HUES6 (cell line): ENCODE data around the gene KIF5A.
"Not testable (repeated sequence)": the region's sequence is repeated elsewhere in the genome, so short reads cannot be mapped to it uniquely, and the experiment has no call there.

ENCODE experiments used
- H3K27ac ChIP-seq: 2 replicates; pipeline ENCODE4 v1.7.0; 2013; ENCODE audit warnings: low read depth, mild to moderate bottlenecking, low read length, inconsistent platforms
- H3K27me3 ChIP-seq: 2 replicates; pipeline ENCODE4 v1.6.1; 2013; ENCODE audit warnings: low read length; ENCODE audit not compliant: control insufficient read depth, insufficient read depth
- H3K36me3 ChIP-seq: 2 replicates; pipeline ENCODE4 v1.6.1; 2013; ENCODE audit warnings: low read length; ENCODE audit not compliant: control insufficient read depth, insufficient read depth
- H3K4me1 ChIP-seq: 2 replicates; pipeline ENCODE4 v1.6.1; 2013; ENCODE audit warnings: low read length; ENCODE audit not compliant: control insufficient read depth, insufficient read depth
- H3K4me3 ChIP-seq: 2 replicates; pipeline ENCODE4 v1.5.1; 2013; ENCODE audit warnings: low read depth, low read length
- H3K9ac ChIP-seq: one replicate; pipeline ENCODE4 v1.6.1; 2013; ENCODE audit warnings: mild to moderate bottlenecking, low read length
- H3K9me3 ChIP-seq: 2 replicates; pipeline ENCODE4 v1.6.1; 2013; ENCODE audit warnings: low read depth, low read length; ENCODE audit not compliant: control insufficient read depth, insufficient read depth

KIF5A gene

DNA sequence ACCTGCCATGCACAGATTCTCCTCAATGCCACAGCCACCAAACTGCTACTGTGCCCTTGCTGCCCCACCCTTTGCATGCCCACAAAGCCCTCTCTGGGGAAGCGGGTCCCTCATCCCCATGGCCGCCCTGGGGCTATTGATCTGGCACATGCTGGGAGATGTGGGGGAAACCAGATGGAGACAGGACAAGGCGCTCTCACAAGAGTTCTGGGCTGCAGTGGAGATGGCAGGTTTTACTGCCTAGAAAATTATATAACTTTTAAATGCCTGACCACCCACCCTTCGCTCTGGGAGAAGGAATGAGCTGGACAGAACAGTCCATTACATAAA lies 30.6 kb downstream of the KIF5A start:
- Histone ChIP-seq H3K4me1 (no peaks in the 10 kb centered on the region; the same call in 1 of the 2 replicates), H3K9ac (no peak overlapping the region), H3K9me3 (no peaks in the 10 kb centered on the region), H3K4me3 (no peak overlapping the region), H3K27ac (no peak overlapping the region), H3K27me3 (peaks cover 6% of the 10 kb centered on the region; the same call in 1 of the 2 replicates), H3K36me3 (peaks cover 46% of the 10 kb centered on the region)

DNA sequence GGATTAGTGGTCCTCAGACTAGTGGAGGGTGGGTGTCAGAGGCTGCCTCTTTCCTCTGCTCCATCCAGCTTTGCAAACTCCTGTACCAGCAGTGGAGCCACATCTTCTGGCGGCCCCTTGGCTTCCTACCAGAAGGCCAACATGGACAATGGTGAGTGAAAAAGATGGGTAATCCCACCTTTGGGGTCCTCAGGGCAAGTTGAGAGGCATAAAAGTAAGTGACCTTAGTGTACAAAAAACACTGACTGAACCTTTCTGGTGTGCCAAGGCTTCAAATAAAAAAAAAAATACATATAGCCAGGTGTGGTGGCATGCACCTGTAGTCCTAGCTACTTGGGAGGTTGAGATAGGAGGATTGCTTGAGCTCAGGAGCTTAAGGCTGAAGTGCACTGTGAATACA lies 32.0 kb downstream of the KIF5A start:
- Histone ChIP-seq H3K36me3 (peaks cover 33% of the 10 kb centered on the region), H3K4me3 (no peak overlapping the region), H3K27me3 (peaks cover 6% of the 10 kb centered on the region; the same call in 1 of the 2 replicates), H3K9ac (no peak overlapping the region), H3K4me1 (no peaks in the 10 kb centered on the region; the same call in 1 of the 2 replicates), H3K9me3 (no peaks in the 10 kb centered on the region), H3K27ac (no peak overlapping the region)

DNA sequence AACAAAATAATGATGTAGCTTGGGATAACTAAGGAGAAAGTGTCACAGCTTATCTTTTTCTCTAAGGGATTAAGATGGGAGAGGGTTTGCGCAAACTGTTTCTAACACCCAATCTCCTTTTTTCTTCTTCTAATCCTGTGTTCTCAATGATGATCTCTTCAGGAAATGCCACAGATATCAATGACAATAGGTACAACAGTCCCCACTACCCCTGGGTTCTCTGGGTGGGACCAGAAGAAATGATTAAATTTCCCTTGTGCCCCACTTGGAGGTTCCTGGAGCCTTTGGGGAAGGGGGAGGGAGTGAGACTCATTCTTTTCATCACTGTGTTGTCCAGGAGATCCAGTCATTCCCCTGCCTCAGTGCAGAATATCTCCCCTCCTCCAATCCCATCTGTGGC lies 32.6 kb downstream of the KIF5A start:
- H3K4me3 ChIP-seq, result no peak overlapping the region
- H3K27ac ChIP-seq, result no peak overlapping the region
- peaks cover 6% of the 10 kb centered on the region; the same call in 1 of the 2 replicates for H3K27me3 ChIP-seq
- no peaks in the 10 kb centered on the region; the same call in 1 of the 2 replicates for H3K4me1 ChIP-seq
- H3K9me3 ChIP-seq, result no peaks in the 10 kb centered on the region
- H3K9ac ChIP-seq, result no peak overlapping the region
- peaks cover 30% of the 10 kb centered on the region for H3K36me3 ChIP-seq

DNA sequence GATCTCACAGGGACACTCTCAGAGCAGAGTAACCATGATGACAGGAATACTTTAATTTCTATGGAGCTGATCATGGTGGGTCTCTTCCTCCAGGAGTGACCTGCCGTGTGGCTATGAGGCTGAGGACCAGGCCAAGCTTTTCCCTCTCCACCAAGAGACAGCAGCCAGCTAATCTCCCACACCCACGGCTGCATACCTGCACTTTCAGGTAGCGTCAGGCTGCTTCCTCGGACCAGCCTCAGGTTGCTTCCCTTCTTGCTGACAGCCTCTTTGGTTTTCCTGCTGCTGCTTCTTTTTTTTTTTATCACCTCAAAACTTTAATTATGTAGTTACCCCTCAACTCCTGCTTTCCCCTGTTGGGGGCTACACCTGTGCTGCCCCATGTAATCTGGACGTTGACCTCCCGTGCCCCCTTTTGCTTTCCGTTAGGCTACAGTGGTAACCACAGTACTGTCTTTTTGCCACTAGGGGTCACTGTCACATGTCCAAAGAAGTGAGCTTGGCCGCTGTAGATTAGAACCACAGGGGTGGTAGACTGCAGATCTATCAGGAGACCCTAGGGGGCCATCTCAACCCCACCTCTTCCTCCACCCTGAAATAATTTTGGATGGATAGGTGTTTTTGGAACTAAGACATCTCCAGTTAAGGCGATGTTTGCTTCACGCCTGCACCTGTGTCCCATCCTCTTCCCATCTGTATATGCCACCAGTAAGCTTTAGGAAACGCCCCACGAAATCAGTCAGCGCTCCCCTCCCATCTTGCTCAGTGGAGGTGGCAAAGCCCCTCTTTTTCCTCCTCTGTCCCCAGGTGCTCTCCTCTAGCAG lies 33.4 kb downstream of the KIF5A start:
- H3K27me3 ChIP-seq, result peaks cover 14% of the 10 kb centered on the region; the same call in 1 of the 2 replicates
- H3K27ac ChIP-seq, result no peak overlapping the region
- H3K36me3 ChIP-seq, result peaks cover 23% of the 10 kb centered on the region
- no peak overlapping the region for H3K9ac ChIP-seq
- H3K9me3 ChIP-seq, result no peaks in the 10 kb centered on the region
- H3K4me3 ChIP-seq, result no peak overlapping the region
- no peaks in the 10 kb centered on the region; the same call in 1 of the 2 replicates for H3K4me1 ChIP-seq

DNA sequence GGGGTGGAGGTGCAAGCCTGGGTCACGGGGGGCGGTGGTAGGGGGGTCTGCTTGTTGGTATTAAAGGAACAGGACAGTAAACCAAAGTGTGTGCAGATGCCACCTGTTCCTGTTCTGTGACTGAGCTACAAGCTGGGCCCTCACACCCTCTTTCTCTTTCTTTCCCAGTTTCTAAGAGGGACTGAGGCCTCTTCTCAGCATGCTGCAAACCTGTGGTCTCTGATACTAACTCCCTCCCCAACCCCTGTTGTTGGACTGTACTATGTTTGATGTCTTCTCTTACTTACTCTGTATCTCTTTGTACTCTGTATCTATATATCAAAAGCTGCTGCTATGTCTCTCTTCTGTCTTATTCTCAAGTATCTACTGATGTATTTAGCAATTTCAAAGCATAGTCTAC lies 34.2 kb downstream of the KIF5A start:
- Histone ChIP-seq H3K4me1 (no peaks in the 10 kb centered on the region; the same call in 1 of the 2 replicates), H3K9me3 (no peaks in the 10 kb centered on the region), H3K27ac (no peak overlapping the region), H3K36me3 (peaks cover 17% of the 10 kb centered on the region; the same call in 1 of the 2 replicates), H3K4me3 (no peak overlapping the region), H3K9ac (no peak overlapping the region), H3K27me3 (peaks cover 16% of the 10 kb centered on the region; the same call in 1 of the 2 replicates)

DNA sequence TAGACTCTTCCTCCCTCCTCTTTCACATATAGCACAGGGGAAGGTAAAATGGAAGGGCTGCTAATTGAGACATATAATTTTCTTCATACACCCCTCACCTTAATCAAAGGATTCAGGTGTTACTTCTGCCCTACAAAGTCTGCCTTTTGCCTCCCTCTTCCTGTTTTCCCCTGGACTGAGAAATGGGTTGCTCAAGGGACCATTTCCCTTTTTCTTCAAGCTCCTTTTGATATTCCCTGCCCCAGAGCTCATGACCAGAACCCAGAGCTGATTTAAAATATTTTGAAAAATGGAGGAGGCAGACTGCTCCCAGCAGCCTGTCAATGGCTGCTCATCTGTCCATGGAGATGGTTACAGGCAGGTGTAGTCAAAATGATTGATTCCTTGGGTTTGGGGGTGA lies 34.8 kb downstream of the KIF5A start:
- H3K4me3 ChIP-seq, result no peak overlapping the region
- H3K36me3 ChIP-seq, result peaks cover 14% of the 10 kb centered on the region; the same call in 1 of the 2 replicates
- H3K27me3 ChIP-seq, result peaks cover 16% of the 10 kb centered on the region; the same call in 1 of the 2 replicates
- no peak overlapping the region for H3K9ac ChIP-seq
- H3K9me3 ChIP-seq, result no peaks in the 10 kb centered on the region
- no peaks in the 10 kb centered on the region; the same call in 1 of the 2 replicates for H3K4me1 ChIP-seq
- no peak overlapping the region for H3K27ac ChIP-seq

DNA sequence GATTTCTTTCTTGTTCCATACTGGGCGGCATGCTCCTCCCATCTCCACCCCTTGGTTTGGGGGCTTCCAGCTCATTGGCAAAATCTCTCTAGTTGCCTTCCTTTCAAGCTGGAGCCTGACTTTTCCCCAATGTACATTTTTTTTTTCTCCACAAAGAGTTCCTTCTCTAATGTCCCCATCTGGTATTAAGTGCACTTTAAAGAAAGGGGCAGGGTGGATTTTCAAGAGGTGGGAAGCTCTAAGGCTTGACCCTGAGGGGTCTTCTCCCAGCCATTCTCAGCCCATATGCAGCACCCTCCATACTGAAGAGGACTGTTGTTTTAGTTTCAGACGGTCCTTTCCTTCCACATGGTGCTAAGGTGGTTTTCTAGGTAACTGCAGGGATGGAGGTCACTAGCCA lies 35.3 kb downstream of the KIF5A start:
- Histone ChIP-seq H3K27me3 (peaks cover 16% of the 10 kb centered on the region; the same call in 1 of the 2 replicates), H3K4me1 (no peaks in the 10 kb centered on the region; the same call in 1 of the 2 replicates), H3K9me3 (no peaks in the 10 kb centered on the region), H3K9ac (no peak overlapping the region), H3K27ac (no peak overlapping the region), H3K4me3 (no peak overlapping the region), H3K36me3 (peaks cover 10% of the 10 kb centered on the region; the same call in 1 of the 2 replicates)

DNA sequence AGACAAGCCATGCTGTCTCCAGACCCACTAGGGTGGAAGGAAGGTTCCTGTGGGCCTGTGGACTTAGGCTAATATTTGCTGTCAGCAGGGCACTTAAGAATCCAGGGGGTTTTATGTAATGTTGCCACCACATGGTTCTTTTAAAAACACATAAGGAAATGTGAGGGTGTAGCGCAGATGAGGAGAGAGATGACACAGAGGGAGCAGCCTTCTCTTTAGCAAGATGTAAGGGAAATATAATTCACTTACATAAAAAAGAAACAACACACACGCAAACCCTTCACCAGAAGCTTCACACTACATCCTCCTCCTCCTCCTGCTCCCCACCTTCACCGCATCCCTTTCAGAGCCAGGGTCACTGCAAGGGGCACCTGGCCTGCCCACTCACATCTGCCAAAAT lies 36.3 kb downstream of the KIF5A start:
- peaks cover 5% of the 10 kb centered on the region for H3K4me1 ChIP-seq
- no peak overlapping the region for H3K4me3 ChIP-seq
- H3K27me3 ChIP-seq, result peaks cover 16% of the 10 kb centered on the region; the same call in 1 of the 2 replicates
- peaks cover 7% of the 10 kb centered on the region; the same call in 1 of the 2 replicates for H3K36me3 ChIP-seq
- H3K27ac ChIP-seq, result no peak overlapping the region
- no peaks in the 10 kb centered on the region for H3K9me3 ChIP-seq
- no peak overlapping the region for H3K9ac ChIP-seq

DNA sequence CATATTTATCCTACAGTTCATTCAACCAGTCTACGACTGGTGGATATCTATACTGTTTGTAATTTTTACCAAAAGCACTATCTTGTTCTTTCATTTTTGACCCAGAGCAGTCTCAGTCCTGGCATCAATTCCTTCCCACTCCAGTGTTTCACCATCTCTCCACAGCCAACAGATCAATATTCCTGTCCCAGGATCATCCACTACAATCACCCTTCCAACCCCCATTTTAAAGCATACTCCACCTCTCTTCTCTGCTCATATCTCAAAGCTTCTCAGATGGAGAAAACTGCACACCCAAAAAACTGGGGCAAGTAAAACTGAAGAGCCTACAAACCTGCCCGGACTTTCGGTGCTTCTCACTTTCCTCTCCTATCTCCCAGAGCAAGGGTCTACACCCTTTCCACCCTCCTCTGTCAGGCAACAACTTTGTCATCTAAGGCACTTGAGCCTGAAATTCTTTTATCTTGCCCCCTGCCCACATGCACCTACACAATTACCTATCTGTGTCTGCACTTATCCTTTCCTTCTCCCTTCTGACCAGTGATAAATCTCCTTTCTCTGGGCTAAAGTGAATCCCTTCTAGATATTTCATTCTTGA lies 37.1 kb downstream of the KIF5A start:
- no peaks in the 10 kb centered on the region for H3K9me3 ChIP-seq

DNA sequence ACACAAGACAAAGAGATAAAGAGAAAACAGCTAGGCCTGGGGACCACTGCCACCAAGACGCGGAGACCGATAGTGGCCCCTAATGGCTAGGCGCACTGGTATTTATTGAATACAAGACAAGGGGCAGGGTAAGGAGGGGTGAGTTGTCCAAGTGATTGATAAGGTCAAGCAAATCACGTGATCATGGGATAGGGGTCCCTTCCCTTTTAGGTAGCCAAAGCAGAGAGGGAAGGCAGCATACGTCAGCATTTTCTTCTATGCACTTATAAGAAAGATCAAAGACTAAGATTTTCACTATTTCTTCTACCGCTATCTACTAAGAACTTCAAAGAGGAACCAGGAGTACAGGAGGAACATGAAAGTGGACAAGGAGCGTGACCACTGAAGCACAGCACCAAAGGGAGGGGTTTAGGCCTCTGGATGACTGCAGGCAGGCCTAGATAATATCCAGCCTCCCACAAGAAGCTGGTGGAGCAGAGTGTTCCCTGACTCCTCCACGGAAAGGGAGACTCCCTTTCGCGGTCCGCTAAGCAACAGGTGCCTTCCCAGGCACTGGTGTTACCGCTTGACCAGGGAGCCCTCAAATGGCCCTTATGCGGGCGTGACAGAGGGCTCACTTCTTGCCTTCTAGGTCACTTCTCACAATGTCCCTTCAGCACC lies 39.2 kb downstream of the KIF5A start:
- H3K4me1 ChIP-seq, H3K4me3 ChIP-seq, H3K9ac ChIP-seq, H3K27ac ChIP-seq, H3K9me3 ChIP-seq, H3K36me3 ChIP-seq: not testable (repeated sequence)
- H3K27me3 ChIP-seq, result peaks cover 15% of the 10 kb centered on the region; the same call in 1 of the 2 replicates

More for the DNA sequence above, 37.1 kb downstream of the KIF5A start:
- H3K9ac ChIP-seq, result no peak overlapping the region
- peaks cover 16% of the 10 kb centered on the region; the same call in 1 of the 2 replicates for H3K27me3 ChIP-seq
- no peak overlapping the region for H3K27ac ChIP-seq
- peaks cover 6% of the 10 kb centered on the region for H3K4me1 ChIP-seq
- H3K4me3 ChIP-seq, result no peak overlapping the region
- no peaks in the 10 kb centered on the region; the same call in 1 of the 2 replicates for H3K36me3 ChIP-seq
